Neural cell (in vitro differentiated cells): ENCODE data around the gene MAGEB6.

ENCODE experiments used
- EZH2 ChIP-seq: fragments of 200-600, 300-800 bp; shearing (Covaris generic), sonication (generic); IDR thresholded peaks from 2 replicates; pipeline ENCODE4 v1.6.1; 2014; ENCODE audit warnings: antibody characterized with exemption, low read length, borderline replicate concordance, mild to moderate bottlenecking; ENCODE audit not compliant: insufficient read depth, poor library complexity, severe bottlenecking
- TAF1 ChIP-seq: IDR thresholded peaks from 2 replicates; pipeline ENCODE4 v1.6.1; 2012; ENCODE audit warnings: low read depth
- TF ChIP-seq, protein P1 (sequence below): fragments of 450-650 bp; IDR thresholded peaks from 2 replicates; pipeline ENCODE4 v1.5.1; 2014; ENCODE audit warnings: antibody characterized with exemption, mild to moderate bottlenecking, moderate library complexity; ENCODE audit not compliant: poor library complexity, severe bottlenecking
- TF ChIP-seq, protein P2 (sequence below): IDR thresholded peaks from 2 replicates; pipeline ENCODE4 v1.6.1; 2012; ENCODE audit warnings: borderline replicate concordance

DNA sequence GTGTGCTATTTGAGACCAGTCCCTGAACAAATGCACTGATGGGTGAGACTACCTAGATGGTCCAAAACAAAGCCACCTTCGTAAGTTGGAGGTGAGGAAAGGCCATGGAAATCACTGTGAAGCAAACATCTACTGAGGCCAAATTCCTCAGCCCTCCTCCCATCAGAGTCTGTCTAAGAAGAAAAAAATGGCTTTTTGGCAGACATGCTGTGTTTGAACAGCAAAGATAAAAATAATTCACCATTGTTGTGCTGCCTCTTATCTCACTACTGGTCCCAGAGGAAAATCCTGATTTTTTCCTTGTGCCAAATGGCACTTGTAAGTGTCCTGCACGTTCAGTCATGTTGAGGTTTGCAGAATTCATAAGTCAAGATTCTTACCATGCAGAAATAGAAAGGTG, 46.2 kb upstream of the MAGEB6 start:
- TF ChIP-seq, protein P1, sequence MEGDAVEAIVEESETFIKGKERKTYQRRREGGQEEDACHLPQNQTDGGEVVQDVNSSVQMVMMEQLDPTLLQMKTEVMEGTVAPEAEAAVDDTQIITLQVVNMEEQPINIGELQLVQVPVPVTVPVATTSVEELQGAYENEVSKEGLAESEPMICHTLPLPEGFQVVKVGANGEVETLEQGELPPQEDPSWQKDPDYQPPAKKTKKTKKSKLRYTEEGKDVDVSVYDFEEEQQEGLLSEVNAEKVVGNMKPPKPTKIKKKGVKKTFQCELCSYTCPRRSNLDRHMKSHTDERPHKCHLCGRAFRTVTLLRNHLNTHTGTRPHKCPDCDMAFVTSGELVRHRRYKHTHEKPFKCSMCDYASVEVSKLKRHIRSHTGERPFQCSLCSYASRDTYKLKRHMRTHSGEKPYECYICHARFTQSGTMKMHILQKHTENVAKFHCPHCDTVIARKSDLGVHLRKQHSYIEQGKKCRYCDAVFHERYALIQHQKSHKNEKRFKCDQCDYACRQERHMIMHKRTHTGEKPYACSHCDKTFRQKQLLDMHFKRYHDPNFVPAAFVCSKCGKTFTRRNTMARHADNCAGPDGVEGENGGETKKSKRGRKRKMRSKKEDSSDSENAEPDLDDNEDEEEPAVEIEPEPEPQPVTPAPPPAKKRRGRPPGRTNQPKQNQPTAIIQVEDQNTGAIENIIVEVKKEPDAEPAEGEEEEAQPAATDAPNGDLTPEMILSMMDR: no peak
- no peak for TF ChIP-seq EZH2
- TF ChIP-seq TAF1: no peak
- TF ChIP-seq, protein P2, sequence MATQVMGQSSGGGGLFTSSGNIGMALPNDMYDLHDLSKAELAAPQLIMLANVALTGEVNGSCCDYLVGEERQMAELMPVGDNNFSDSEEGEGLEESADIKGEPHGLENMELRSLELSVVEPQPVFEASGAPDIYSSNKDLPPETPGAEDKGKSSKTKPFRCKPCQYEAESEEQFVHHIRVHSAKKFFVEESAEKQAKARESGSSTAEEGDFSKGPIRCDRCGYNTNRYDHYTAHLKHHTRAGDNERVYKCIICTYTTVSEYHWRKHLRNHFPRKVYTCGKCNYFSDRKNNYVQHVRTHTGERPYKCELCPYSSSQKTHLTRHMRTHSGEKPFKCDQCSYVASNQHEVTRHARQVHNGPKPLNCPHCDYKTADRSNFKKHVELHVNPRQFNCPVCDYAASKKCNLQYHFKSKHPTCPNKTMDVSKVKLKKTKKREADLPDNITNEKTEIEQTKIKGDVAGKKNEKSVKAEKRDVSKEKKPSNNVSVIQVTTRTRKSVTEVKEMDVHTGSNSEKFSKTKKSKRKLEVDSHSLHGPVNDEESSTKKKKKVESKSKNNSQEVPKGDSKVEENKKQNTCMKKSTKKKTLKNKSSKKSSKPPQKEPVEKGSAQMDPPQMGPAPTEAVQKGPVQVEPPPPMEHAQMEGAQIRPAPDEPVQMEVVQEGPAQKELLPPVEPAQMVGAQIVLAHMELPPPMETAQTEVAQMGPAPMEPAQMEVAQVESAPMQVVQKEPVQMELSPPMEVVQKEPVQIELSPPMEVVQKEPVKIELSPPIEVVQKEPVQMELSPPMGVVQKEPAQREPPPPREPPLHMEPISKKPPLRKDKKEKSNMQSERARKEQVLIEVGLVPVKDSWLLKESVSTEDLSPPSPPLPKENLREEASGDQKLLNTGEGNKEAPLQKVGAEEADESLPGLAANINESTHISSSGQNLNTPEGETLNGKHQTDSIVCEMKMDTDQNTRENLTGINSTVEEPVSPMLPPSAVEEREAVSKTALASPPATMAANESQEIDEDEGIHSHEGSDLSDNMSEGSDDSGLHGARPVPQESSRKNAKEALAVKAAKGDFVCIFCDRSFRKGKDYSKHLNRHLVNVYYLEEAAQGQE: no peak
